HG03196 (cell line): Measurements from ENCODE around the gene SMARCB1.

Source experiments
- ATAC-seq: cut with Tn5 transposase; IDR thresholded peaks from one replicate; pipeline ENCODE4 v1.9.1; 2021; ENCODE audit not compliant: unreplicated experiment

The SMARCB1 gene

DNA sequence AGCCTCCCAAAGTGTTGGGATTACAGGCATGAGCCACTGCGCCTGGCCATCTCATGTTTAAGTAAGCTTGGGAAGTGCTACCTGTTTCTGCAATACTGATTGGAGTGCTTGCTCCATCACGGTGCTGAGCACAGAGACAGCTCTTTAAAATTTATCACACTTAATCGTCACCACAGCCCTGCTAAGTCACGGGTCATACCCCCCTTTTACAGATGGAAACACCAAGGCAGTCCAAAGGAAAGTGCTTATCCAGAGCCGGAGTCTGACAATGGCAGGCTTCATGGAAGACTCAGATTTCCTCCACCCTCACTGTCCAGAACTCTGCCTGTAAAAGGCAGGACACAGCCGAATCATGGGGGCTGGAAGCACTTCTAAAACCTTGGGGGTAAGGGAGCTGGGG lies 26.7 kb upstream of the SMARCB1 start:
- ATAC-seq: no peak

GRCh38 chr22:23762842-23763578 lies 23.8 kb upstream of the SMARCB1 start, which contains the start of gene C22orf15:
C22orf15 (plus strand) TSS chr22:23762990; CDS start chr22:23763307, 317 bp downstream.
- no peak for ATAC-seq

GRCh38 chr22:23763579-23763945 lies 23.2 kb upstream of the SMARCB1 start:
- no peak for ATAC-seq

- ATAC-seq: no peak
Observed at GRCh38 chr22:23763954-23764353, 22.8 kb upstream of the SMARCB1 start.

GRCh38 chr22:23764899-23765881 lies 21.6 kb upstream of the SMARCB1 start:
- no peak for ATAC-seq

- no peak for ATAC-seq
Observed at GRCh38 chr22:23767303-23767672, 19.5 kb upstream of the SMARCB1 start.

- no peak for ATAC-seq
Observed at GRCh38 chr22:23767673-23768548, 18.9 kb upstream of the SMARCB1 start, which contains the start of gene CHCHD10. CHCHD10 (minus strand) TSS chr22:23767972; CDS start chr22:23767874, 98 bp downstream.

DNA sequence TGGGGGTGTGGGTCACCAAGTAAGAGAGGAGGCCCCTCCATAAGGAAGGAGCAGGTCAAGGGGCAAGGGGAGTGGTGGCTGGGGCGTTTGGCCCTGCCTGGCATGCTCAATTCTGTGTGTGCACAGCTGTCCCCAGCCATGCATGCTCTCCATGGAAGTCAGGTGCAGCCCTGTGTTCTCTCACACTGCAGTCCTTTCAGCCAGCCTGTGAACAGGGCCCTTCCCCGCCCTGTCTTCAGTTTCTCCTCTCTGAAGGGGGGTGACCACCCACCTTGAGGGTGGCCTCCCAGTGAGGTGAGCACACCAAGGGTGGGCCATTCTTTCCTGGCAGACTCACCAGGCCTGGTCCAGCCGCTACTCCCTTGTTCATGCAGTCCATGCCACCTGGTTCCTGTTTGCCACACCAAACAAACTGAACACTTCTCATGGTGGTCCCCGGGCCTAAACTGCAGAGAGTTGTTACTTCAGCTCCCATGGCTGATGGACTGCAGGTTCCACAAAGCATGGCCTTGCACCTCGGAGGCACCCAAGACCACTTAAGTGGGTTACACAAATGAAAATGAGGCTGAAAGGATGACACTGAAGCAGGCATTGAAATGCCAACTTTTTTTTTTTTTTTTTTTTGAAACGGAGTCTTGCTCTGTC lies 17.3 kb upstream of the SMARCB1 start:
- ATAC-seq: no peak

- ATAC-seq: no peak
Observed at GRCh38 chr22:23772315-23772648, 14.5 kb upstream of the SMARCB1 start.

DNA sequence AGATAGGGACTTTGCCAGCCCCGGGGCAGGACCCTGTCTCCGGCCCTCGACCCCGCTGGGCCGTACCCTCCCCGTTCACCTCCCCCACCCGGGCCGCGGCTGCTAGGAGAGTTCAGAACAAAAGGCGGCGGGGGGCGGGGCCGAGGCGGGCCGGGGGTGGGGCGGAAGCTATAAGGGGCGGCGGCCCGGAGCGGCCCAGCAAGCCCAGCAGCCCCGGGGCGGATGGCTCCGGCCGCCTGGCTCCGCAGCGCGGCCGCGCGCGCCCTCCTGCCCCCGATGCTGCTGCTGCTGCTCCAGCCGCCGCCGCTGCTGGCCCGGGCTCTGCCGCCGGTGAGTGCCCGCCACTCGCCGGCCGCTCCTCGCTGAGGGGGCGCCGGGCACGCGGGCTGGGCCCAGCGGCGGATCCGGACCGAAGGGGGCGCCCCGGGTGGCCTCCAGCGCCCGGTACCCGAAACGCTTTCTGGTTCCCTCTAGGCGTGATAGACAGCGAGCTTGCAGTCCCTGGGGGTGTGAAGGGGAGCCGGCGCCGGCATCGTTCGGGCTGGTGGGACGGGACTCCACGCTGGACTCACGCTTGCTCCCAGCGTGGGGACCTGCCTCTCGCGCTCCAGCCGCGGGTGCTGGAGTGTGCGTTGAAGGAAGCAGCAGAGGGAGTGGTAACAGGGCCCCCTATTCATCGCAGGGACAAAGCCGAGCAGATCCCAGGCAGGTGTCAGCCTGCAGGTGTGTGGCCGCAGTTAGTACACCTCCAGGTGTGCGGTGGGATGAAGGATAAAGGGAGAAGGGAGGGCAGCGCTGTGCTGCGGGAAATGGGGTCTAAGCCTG lies 13.9 kb upstream of the SMARCB1 start, which contains the start of gene MMP11:
Gene MMP11 (plus strand): TSS at position 201 of the 825 bp plus-strand sequence. CDS start 22 bp downstream, at position 223.
- ATAC-seq: no peak

- ATAC-seq: no peak
Observed at GRCh38 chr22:23773483-23774113, 13.2 kb upstream of the SMARCB1 start.

GRCh38 chr22:23774114-23774921 lies 12.4 kb upstream of the SMARCB1 start:
- ATAC-seq: no peak

GRCh38 chr22:23774922-23775436 lies 11.8 kb upstream of the SMARCB1 start:
- ATAC-seq: no peak

- no peak for ATAC-seq
Observed at GRCh38 chr22:23775779-23776375, 10.9 kb upstream of the SMARCB1 start.

DNA sequence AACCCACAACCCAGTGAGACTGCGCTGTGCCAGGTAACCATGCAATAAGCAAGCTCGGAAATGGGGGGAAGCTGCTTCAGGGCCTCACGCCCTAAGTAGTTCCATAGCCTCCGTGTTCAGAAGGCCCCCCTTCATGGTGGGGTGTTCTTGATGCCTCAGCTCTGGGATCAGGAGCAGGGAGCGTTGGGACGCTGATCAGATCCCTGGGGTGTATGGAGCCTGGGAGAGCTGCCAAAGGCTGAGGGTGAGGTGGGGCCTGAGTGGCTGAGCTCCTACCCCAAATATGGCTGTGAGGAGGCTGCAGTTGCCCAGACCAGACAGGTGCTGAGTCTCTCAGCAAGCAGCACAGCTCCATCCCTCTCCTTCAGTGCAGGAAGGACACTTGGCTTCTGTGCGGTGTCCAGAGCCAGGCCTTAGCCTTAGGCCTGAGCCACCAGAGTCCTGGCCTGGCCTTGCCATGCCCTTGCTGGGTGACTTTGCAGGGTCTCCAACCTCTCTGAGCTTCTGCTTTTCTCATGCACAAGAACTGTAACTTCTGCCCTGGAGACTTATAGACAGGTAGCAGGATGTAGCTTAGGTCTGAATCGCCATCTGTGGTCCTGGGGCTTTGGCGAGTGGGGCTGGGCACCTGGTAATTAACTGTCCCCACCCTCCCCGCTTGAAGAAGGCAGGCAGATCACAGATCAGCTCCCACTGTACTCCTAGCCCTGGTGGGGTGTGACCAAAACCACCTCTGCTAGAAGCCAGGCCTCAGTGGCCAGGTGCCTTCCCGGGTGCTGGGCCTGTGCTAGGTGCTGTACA lies 8.8 kb upstream of the SMARCB1 start:
- no peak for ATAC-seq

- ATAC-seq: no peak
Observed at GRCh38 chr22:23778577-23778900, 8.2 kb upstream of the SMARCB1 start.

DNA sequence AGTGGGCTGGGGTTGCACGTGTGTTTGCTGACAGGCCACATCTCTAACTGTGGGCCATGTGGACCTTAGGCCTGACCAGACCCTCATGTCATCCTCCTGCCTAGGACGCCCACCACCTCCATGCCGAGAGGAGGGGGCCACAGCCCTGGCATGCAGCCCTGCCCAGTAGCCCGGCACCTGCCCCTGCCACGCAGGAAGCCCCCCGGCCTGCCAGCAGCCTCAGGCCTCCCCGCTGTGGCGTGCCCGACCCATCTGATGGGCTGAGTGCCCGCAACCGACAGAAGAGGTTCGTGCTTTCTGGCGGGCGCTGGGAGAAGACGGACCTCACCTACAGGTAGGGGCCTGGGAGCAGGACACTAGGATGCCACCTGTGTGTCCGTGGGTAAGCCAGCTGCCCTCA lies 7.7 kb upstream of the SMARCB1 start:
- no peak for ATAC-seq
